GM19372 (cell line): ENCODE results near the gene TJP3.

Source experiments
- ATAC-seq: cut with Tn5 transposase; IDR thresholded peaks from one replicate; pipeline ENCODE4 v1.9.1; 2021; ENCODE audit warnings: mild to moderate bottlenecking, low read depth, moderate library complexity; ENCODE audit not compliant: unreplicated experiment

Gene TJP3

DNA sequence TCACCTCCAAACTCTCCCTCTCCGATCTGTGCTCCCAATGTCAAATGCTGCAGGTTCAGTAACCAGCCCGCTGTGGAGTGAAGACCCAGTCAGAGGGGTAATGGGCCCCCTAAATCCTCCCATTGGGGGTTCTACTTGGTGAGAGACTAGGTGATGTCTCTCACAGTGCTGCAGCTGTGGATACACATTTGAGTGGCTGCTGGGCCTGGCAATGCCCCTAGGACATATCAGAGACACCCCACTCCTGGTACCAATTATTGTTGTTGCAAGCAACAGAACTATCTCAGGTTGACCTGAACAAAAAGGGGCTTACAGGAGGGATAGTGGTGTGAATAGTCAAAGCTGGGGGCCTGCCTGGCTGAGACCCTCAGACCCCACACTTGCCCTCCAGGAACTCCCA, 73.4 kb downstream of the TJP3 start:
- ATAC-seq = no peak

DNA sequence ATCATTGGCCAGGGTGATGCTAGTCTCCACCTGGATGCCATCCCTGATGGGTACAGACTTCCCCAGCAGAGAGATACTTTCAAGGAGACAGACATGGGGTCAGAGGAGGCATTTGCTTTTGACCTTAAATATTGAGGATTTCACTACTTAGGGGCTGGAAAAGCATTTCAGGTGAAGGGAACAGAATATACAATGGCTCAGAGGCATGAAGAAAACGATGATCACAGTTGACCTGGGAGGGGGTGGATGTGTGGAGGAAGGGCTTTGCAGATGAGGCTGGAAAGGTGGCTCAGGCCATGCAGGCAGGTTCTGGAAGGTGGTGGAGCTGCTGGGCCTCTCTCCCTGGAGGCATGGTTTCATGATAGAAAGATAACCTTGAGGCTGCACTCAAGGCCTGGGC, 74.1 kb downstream of the TJP3 start:
- ATAC-seq = no peak

DNA sequence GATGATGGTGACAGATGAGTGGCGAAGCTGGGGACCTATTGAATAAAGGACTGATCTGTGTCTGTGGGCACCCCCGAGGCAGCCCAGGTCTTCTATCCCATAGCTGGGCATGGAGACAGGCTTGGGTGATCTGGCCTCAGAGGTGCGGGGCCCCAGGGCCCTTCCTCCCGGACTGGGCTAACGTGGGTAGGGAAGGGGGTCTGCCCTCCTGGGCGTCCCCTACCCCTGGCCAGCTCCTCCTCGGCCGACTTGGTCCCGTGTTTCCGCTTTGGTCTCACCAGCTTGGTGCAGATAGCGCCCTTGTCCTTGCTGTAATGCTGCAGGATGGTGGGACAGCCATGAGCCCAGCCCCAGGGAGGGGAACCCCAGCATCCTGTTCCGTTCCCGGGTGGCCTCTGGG, 74.7 kb downstream of the TJP3 start:
- no peak for ATAC-seq

DNA sequence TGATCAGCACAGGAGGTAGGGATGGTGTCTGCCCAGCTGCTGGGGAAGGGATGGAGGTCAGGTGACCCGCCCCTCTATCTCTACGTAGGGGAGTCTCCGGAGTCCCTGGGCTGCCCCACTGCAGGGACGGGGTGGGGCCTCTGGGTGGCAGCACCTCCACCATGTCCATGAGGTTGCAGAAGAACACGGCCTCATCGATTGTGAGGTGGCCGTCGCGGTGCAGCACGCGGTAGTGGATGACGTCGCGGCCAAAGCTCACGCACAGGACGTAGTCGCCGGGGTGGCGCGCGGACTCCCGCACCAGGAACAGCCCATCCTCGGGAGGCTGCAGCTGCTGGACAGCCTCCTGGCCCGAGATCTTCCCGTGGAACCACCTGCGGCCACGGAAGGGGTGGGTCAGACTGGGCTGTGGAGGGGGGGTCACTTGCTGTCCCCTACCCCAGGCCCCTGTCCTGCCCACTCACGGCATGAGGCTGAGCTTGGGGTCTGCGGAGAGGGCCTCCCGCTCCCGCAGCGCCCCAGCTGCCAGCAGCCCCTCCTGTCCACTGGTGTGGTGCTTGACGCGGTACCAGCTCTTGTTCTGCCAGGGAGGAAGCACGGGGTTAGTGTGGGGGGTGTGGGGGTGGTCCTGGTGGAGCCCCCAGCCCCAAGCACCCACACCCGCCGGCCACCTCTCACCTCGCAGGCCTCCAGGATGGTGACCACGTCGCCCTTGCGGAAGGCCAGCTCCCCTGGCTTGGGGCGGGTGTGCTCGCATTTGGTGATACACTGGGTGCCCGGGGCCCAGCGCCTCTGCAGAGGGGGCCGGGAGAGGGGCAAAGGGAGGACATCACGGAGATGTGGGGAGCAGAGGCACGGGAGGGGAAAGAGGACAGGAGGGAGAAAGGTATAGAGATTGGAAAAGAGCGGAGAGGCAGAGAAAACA, 75.7 kb downstream of the TJP3 start:
- no peak for ATAC-seq

DNA sequence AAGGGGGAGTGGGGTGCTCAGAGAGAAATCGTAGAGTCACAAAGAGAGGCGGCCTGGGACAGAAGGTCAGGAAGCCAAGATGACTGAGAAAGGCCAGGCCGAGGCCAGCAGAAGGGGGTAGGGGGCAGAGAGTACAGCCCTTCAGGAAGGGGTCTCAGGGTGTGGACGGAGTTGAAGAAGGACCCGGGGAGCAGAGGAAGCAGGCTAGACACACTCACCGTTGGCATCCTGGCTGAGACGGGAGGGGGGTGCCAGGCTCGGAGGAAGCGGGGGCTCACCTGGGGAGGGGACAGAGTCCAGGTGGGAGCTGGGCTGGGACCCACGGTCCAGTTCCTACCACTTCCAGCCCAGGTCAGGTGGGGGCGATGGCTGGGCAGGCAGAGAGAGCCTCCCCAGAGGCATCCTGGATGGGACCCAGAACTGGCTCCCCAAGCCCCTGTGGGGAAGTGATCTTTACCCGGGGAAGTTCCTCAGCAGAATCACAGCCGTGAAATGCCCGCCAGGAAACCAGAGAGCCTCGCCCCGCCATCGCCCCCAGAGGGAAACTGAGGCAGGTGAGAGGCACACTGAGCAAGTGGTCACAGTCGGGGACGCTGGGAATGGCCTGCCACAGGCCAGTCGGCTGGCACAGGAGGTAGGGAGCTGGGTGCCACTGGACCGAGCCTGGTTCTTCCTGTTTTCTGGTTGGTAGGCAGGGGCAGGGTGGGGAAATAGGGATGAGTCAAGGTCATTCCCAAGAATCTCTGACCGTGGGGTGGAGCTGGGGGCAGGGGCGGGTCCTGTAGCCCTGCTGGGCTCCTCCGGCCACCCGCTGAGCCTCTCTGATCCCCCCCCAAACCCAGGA, 76.6 kb downstream of the TJP3 start:
- no peak for ATAC-seq

DNA sequence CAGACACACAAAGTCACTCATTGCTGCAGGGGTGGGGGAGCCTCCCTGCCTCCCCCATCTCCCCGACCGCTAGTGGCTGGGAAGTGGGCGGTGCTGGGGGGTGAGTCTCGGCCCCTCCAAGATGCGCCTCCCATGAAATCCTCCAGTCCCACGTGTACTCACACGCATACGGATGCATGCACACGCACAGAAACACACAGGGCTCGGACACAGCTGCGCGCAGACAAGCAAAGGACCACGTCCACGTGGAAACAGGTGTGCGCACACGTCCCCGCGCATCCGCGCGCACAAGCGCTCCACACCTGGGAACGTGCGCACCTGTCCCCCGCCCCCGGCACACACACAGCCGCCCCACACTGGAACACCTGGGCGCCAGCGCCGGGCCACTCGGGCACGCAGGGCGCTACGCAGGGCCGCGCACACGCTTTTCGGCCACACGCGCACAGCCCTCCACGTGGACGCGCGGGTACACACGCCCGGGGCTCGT, 77.3 kb downstream of the TJP3 start:
- no peak for ATAC-seq

DNA sequence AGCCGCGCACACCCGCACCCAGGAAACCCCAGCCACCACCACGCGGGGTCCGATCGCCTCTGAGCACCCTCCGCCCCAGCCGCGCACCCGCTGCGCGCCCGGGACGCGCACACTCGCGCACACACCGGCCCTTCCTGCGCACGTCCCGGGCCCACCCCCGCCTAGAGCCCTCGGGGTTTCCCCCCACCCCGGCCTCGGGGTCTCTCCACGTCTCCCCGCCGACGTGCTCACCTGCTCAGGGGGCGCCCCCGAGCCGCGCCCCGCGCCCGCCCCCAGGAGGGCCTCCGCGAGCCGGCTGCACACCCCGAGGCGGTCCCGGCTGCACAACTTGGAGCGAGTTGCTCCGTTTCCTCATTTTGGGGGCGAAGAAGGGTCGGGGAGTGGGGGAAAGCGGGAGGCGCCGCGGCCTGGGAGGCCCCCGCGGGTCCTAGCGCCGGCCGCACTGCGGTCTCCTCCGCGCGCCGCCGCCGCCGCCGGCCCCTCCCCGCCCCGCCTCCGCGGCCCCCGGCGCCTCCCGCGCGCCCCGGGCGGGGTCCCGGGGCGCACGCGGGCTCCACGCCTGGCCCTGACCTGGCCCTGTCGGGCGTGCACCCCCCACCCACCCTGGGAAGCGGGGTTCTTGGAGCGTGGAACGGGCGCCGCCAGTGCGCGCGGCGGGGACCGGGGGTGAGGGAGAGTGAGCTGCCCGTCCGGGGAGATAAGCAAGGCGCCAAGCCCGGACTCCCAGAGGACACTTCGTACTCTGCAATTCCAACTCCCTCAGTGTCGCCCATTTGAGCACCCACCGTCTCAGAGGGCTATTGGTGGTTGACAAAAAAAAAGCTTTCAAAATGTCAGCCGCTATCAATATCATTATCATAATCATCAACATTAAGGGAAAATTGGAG, 78.0 kb downstream of the TJP3 start, which contains the start of gene MATK:
TSS of gene MATK (minus strand) at position 444 of the 887 bp plus-strand sequence. CDS start 1,246 bp downstream, outside the sequence.
- no peak for ATAC-seq

DNA sequence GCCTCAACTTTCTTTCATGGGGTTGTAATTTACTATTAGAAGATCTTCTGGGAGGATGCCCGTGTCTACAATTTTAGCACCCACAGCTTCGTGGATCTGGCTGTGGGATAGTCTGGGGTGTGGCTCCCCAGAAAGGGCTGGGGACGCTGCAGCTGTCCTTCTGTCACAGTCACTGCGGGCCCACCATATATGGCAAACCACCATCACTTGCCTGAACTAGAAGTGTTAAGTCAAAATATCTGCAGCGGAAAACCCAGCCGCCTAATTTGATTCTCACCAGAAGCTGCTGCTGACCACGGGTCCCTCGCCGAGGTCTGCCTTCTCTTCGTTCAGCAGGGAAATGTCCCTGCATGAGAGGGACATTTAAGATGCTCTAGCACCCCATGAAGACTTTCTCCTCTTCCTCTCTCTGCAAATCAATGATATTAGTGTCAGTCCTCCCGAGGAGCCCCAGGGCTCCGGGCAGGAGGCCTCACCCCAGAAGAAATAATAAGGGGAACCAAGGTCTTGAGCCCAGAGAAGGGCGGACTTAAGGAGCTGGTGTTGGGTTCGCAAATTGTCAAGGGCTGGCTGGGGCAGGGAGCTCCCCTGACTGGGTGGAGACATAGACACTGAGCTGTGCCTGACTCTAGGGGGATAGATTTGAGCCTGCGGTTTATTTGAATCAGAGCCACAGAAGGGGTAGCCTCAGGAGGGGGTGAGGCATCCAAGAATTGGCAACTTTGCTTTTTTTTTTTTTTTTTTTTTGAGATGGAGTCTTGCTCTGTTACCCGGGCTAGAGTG, 81.0 kb downstream of the TJP3 start:
- no peak for ATAC-seq

DNA sequence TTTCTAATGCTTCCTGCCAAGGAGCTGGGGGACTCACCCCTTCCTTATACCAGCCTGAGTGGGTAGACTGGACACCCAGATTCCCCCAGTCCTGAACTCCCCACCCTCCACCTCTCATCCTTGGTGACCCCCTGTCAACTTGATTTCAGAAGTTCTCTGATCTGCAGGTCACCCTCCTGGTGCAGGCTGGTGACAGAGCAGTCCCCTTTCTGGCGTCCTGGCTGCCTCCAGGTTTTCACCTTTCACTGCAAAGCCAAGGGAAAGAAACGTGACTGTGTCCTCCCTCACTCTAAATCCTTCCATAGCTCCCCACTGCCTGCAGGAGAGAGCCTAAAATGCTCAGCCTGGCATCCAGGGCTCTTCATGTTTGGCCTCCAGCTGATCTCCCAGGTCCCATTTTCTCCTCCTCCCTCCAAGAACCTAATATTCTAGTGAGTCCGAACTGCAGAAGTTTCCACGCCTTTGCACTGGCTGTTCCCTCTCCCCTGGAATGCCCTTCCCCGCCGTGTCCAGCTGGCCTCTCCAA, 82.1 kb downstream of the TJP3 start:
- no peak for ATAC-seq

DNA sequence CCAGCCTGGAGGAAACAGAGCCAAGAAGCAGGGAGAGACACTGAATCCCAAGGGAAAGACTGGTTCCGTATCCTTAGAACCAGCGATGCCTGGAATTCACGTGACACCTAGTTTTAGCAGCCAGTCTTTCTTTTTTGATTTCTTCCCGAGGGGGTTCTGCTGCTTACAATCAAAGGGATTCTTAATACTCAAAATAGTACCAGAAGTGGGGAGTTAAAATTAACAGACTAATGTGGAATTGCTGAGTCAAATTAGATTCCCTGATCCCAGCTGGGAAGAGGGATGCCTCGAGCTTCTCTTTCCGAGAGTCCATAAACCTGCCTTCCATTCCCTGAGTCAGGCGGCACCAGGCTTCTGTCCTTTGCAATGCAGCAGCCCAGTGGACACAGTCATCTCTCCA, 82.8 kb downstream of the TJP3 start:
- ATAC-seq = no peak

DNA sequence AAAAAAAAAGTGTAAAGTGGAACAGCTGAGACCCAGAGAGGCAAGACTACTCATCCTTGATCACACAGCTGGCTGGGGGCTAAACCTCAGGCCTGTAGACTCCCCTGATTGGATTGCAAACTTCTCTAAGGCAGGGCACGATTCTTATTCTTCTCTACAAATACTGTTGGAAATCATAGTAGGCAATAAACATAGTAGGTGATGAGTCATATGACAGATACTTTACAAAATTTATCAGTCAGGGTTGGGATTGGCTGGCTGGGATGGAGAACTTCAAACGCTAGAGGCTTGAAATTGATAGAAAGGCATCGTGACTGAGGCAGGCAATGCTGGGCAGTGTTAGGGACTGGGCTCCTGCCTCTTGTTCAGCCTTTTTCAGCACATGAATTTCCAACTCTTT, 83.9 kb downstream of the TJP3 start:
- no peak for ATAC-seq

DNA sequence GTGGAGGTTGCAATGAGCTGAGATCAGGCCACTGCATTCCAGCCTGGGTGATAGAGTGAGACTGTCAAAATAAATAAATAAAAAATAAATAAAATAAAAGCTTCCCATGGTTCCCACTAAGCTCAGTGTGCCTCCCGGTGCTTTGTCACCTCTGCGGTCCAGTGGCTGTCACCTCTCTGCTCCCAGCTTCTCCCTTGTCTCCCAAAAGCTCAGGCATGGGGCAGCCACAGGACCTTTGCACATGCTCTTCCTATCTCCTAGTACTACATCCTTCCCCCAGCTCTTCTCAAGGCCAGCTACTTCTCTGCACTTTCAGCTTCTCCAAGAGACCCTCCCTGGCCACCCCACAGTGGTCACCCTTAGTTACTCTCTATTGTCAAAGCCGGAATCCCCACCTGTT, 85.6 kb downstream of the TJP3 start:
- ATAC-seq = no peak

DNA sequence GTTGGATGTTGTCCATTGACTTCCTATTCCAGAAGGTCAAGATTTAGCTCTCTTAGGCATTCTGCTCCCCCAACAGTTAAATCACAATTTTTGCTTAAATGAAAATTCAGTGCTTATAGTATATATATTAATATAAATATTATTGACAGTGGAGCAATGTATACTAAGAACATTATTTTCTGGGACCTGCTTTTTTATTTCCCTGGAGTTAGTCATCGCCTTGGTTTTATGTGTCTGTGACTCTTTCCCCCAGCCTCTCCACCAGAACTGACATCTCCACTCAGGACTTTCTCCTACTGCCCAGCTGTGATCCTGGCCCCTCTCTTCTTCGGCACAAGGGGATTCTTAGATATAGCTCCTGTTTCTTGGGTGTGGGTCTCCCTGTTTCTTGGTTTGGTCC, 88.2 kb downstream of the TJP3 start:
- no peak for ATAC-seq

DNA sequence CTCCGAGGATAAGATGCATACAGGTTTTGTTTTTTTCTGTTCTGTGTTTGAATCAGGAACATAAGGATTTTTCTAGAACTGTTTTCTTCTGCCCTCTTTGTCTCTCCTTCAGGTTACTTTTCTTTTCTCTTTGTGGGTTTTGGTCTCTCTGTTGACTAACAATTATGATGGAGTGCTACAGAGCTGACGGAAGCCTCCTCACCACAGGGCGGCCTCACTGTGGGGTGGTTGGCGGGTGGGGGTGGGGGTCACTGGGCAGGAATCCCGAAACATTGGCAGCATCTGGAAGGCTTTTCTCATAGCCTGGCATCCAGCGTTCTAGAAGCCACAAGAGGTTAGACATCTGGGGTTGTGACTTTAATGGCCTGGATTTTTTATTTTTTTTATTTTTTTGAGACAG, 90.0 kb downstream of the TJP3 start:
- no peak for ATAC-seq
